BJ (cell line): ENCODE results near the gene SORBS2. TPM values are rescaled to one million over a fixed set of nuclear protein-coding genes. Genes with fewer than 3 reads are reported as not detected.

Source experiments
- CTCF ChIA-PET: fragments of 350-600 bp; formaldehyde crosslinking; extraction: SDS; loops from one replicate; lab custom pipeline; 2021; ENCODE audit warnings: antibody characterized with exemption, inconsistent platforms; lab: Yijun Ruan, JAX
- POLR2A ChIA-PET: fragments of 300-600 bp; sonication (Branson Sonifier 250); formaldehyde crosslinking; extraction: SDS; loops from one replicate; lab custom pipeline; 2021; ENCODE audit warnings: antibody characterized with exemption; lab: Charles Lee
- DNase-seq: peaks from one replicate; pipeline ENCODE4 v3.0.0-alpha.2; 2011; ENCODE audit warnings: low read depth
- H3K27me3 ChIP-seq: 2 replicates; pipeline ENCODE4 v1.6.0; 2011; ENCODE audit warnings: low read length; ENCODE audit not compliant: control insufficient read depth, insufficient read depth
- H3K36me3 ChIP-seq: 2 replicates; pipeline ENCODE4 v1.5.1; 2011; ENCODE audit warnings: low read length; ENCODE audit not compliant: control insufficient read depth, insufficient read depth
- H3K4me3 ChIP-seq: 2 replicates; pipeline ENCODE4 v1.5.1; 2011; ENCODE audit warnings: low read depth, mild to moderate bottlenecking, control low read depth, low read length
- polyA plus RNA-seq: library from polyadenylated mRNA; depleted of rRNA; stranded (reverse); fragments of >200 nt; gene quantifications from 2 replicates; pipeline ENCODE4 v1.2.3, GENCODE V29; 2011
- TF ChIP-seq, protein P1 (sequence below): IDR thresholded peaks from 2 replicates; pipeline ENCODE4 v1.5.1; 2011; ENCODE audit warnings: low read depth, mild to moderate bottlenecking, control low read depth, inconsistent platforms, low read length, moderate library complexity; ENCODE audit not compliant: insufficient read depth

Gene SORBS2
- polyA plus RNA-seq, 1 experiment, result 9.1 TPM

DNA sequence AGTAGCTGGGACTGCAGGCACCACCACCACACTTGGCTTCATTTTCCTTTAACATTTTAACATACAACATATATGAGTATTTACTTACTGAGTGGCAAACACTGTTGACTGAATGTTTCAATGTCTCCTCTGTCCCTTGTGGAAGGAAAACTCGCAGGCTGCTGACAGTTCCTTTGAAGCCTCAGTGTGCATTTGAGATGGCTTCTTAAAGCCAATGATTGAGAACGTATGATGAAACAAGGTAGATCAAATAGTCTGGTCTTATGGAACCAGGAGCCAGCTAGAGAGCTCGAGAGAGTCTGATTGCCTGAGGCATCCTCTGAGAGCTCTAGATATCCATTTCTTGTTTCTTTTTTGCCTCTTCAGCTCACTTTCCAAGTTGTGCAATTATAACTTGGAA is 233.7 kb downstream of the SORBS2 start:
- ChIA-PET CTCF (interaction anchor here (0.9 kb wide), 1 partner anchor 20 kb away, joined by 3 read pairs; no protein-coding TSS in a partner anchor), POLR2A (no interaction called here)
- no peaks in the 10 kb centered on the region for H3K27me3 ChIP-seq
- DNase-seq, result no peak
- TF ChIP-seq, protein P1, sequence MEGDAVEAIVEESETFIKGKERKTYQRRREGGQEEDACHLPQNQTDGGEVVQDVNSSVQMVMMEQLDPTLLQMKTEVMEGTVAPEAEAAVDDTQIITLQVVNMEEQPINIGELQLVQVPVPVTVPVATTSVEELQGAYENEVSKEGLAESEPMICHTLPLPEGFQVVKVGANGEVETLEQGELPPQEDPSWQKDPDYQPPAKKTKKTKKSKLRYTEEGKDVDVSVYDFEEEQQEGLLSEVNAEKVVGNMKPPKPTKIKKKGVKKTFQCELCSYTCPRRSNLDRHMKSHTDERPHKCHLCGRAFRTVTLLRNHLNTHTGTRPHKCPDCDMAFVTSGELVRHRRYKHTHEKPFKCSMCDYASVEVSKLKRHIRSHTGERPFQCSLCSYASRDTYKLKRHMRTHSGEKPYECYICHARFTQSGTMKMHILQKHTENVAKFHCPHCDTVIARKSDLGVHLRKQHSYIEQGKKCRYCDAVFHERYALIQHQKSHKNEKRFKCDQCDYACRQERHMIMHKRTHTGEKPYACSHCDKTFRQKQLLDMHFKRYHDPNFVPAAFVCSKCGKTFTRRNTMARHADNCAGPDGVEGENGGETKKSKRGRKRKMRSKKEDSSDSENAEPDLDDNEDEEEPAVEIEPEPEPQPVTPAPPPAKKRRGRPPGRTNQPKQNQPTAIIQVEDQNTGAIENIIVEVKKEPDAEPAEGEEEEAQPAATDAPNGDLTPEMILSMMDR, result no peak
- no peaks in the 10 kb centered on the region for H3K36me3 ChIP-seq
- no peak overlapping the region for H3K4me3 ChIP-seq

DNA sequence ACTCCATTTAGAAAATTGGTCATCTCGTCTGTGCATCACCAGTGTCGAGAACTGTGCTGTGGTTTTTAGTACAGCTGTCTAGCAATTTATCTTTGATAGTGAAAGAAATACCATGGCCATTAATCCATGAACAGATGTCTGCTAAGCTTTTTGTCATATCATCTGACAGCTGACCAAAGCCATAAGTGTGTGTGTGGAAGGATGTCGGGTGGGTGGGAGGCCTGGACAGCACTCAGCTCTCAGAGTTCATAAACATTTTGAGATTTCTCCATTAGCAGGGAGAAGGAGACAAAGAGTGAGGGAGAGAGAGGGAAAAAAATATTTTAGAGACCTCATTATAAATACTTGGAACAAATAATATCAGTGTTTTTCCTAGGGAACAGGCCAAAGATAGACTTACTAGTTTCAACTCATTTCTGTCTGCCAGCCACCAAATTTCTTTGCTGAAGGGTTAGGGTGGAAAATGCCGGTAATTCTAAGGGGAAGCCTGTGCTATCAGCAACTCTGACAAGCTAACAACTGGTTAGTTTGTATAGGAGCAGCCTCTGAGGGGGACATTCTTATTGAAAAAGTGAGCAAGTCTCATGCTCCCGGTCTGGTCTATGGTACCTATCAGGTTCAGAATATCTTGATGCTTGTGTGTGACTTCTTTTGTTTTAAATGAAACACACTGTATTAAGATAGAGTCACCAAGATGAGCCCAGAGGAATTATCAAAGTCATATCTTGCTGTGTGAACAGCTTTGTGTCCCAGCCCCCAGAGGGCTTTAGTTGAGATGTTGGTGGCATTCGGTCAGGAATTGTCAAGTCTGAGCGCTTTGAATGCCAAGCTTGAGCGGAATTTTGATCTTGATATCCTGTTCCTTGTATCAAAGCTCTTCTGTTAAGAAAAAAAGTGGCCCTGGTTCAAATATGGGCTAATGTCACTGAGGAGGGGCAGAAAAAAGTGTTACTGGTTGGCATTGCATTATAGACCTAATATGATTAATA is 234.7 kb downstream of the SORBS2 start:
- H3K36me3 ChIP-seq, result no peaks in the 10 kb centered on the region
- POLR2A ChIA-PET, result no interaction called here
- TF ChIP-seq, protein P1, result no peak
- CTCF ChIA-PET, result interaction anchor here (1.3 kb wide), 2 partner anchors 10 to 537 kb away, joined by 3 read pairs; no protein-coding TSS in a partner anchor
- no peaks in the 10 kb centered on the region for H3K27me3 ChIP-seq
- DNase-seq, result no peak
- no peak overlapping the region for H3K4me3 ChIP-seq

DNA sequence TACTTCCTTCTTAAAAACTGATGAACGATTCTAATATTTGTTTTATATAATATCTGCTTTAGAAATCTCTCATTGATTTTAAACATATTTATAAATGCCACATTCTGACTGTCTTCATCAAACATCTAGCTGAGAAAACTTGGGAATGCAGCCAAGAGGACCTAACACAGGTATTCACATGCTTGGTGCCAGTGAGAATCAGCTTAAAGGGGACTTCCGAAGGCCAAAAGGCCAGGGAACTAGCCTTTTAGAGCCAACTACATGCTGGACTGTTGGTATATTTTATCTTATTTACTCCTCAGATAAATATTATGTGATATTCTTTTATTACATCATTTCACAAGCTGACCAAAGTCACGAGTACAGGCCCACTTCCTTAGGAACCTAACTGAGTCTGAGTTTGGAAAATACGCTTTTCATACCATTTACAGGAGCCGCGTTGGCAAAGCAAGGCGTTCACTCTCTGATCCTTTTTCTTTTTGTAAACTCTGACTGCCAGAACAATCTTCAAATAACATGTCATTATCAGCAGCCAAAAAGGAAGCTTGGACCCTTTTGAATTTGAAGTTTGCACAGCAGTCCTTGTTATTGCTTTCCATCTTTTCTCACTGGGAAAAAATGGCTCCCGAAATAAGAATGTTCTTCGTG is 235.6 kb downstream of the SORBS2 start:
- Histone ChIP-seq H3K4me3 (no peak overlapping the region), H3K36me3 (no peaks in the 10 kb centered on the region), H3K27me3 (no peaks in the 10 kb centered on the region)
- POLR2A ChIA-PET, result no interaction called here
- TF ChIP-seq, protein P1, result no peak
- DNase-seq, result no peak
- CTCF ChIA-PET, result interaction anchor here (1.3 kb wide), 2 partner anchors 10 to 537 kb away, joined by 3 read pairs; no protein-coding TSS in a partner anchor

DNA sequence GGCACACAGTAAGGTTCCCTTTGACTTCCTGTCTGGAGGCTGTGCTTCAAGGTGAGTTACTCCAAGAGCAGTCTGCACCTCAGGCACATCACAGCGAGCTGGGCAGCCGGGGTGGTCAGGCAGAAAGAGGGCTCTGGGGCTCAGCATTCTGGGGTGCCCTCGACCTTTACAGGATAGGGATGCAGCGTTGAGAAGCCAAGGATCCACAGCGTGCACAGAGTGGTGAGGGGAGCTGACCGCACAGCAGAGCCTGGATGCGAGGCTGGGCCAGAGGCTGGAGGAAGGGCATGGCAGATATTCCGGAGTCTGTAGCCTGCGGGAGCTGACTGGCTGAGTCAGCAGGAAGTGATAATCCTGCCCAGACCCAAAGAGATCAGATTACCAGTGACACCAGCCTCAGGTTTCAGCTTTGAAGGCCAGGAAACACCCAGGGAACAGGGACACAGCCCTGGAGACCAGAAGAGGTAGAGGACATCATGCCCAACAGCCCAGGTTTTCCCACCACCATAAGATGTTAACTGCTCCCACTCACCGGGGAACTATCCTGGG is 238.3 kb downstream of the SORBS2 start:
- ChIA-PET POLR2A (no interaction called here), CTCF (interaction anchor here (0.9 kb wide), 1 partner anchor 24 kb away, joined by 3 read pairs; no protein-coding TSS in a partner anchor)
- Histone ChIP-seq H3K4me3 (no peak overlapping the region), H3K36me3 (no peaks in the 10 kb centered on the region), H3K27me3 (no peaks in the 10 kb centered on the region)
- TF ChIP-seq, protein P1, result no peak
- DNase-seq, result no peak

DNA sequence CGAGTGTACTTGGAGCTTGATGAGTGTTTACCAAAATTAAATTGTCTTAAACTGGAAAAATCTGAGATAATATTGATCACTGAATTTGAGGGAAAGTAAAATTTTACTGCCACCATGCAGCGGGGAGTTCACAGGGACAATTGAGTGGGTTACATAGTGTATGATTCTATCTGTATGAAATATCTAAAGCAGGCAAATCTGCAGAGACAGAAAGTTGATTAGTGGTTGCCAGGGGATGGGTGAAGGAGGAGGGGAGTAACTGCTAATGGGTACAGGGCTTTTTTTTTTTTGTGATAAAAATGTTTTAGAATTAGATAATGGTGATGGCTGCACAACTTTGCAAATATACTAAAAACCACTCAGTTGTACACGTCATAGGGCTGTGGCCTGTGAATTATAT is 241.3 kb downstream of the SORBS2 start:
- no peak for DNase-seq
- POLR2A ChIA-PET, result no interaction called here
- CTCF ChIA-PET, result no interaction called here
- no peaks in the 10 kb centered on the region for H3K36me3 ChIP-seq
- H3K27me3 ChIP-seq, result no peaks in the 10 kb centered on the region
- no peak overlapping the region for H3K4me3 ChIP-seq
- TF ChIP-seq, protein P1, result no peak
